MM.1S (cell line): ENCODE data around the gene DAW1.

ENCODE experiments used
- EZH2 ChIP-seq: fragments of 300-600 bp; sonication (generic); optimal IDR thresholded peaks from 2 replicates; pipeline ENCODE3; 2017; ENCODE audit warnings: low read depth, mild to moderate bottlenecking, antibody characterized with exemption, low read length, mixed read lengths
- TF ChIP-seq, protein P1 (sequence below): fragments of 300-600 bp; sonication (generic); IDR thresholded peaks from 2 replicates; pipeline ENCODE4 v1.5.1; 2016; ENCODE audit warnings: antibody characterized with exemption, low read length, mixed read lengths

DNA sequence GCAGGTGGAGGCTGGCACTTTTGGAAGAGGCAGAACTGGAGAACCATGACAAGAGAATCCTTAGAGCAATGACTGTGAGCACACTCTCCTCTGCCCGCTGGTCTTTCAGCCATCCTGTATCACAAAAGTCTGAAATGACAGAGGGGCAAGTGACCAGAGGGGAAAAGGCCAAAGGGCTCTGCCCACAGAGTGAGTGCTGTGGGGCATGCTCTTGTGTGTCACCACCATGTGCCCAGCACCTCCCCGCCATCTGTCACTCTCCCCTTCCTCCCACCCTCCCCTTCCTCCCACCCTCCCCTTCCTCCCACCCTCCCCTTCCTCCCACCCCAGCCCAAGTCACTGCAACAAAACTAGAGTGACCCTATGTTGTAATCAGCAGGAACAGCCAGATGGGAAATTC, 31.9 kb downstream of the DAW1 start:
- TF ChIP-seq, protein P1, sequence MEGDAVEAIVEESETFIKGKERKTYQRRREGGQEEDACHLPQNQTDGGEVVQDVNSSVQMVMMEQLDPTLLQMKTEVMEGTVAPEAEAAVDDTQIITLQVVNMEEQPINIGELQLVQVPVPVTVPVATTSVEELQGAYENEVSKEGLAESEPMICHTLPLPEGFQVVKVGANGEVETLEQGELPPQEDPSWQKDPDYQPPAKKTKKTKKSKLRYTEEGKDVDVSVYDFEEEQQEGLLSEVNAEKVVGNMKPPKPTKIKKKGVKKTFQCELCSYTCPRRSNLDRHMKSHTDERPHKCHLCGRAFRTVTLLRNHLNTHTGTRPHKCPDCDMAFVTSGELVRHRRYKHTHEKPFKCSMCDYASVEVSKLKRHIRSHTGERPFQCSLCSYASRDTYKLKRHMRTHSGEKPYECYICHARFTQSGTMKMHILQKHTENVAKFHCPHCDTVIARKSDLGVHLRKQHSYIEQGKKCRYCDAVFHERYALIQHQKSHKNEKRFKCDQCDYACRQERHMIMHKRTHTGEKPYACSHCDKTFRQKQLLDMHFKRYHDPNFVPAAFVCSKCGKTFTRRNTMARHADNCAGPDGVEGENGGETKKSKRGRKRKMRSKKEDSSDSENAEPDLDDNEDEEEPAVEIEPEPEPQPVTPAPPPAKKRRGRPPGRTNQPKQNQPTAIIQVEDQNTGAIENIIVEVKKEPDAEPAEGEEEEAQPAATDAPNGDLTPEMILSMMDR, result no peak
- no peak for TF ChIP-seq EZH2
